ENCODE measurements around the gene LTV1. TPM values are rescaled to one million over a fixed set of nuclear protein-coding genes. Genes with fewer than 3 reads are reported as not detected.

LTV1 gene
- total RNA-seq, 1 experiment from 2014 or later, result 20.7 TPM

DNA sequence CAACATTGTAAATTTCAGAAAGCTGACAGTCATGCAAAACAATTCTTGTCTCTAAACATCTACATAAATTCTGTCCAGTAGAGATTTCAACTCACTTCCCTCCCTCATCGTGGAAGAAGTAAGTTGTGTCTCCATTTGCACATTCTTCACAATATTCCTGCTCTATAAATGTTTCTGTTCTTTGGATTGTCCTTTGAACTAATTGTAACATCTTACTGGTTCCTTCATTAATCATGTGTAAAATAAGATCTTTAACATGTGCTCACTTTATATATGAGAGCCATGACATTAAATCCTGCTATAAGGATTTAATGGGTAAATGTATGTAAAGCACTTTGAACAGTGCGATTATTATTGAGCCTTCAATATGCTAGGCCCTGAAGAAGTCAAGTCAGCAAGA is 7.0 kb upstream of the LTV1 start:
- Histone ChIP-seq H3F3A (ENCODE audit: low read length, unreplicated experiment) (no peaks in the 10 kb centered on the region), H3K36me3 (ENCODE audit: low read depth, low read length) (no peaks in the 10 kb centered on the region), H3K4me2 (ENCODE audit: low read length) (no peak overlapping the region), H3K9me3 (ENCODE audit: low read length) (no peaks in the 10 kb centered on the region), H3K4me3 (ENCODE audit: low read length) (no peak overlapping the region), H3K27me3 (ENCODE audit: low read length) (no peaks in the 10 kb centered on the region), H2AFZ (ENCODE audit: low read length) (no peak overlapping the region), H3K79me2 (ENCODE audit: low read length) (no peaks in the 10 kb centered on the region), H4K20me1 (ENCODE audit: low read length) (no peaks in the 10 kb centered on the region), H3K9ac (ENCODE audit: low read length) (no peak overlapping the region), H3K9me2 (replicated peaks; ENCODE audit: low read length) (no peaks in the 10 kb centered on the region), H3K27ac (ENCODE audit: low read length) (no peak overlapping the region), H3K4me1 (ENCODE audit: insufficient read depth, low read length) (no peaks in the 10 kb centered on the region)
- ChIA-PET CTCF (no interaction called here), POLR2A (ENCODE audit: unreplicated experiment) (no interaction called here)
- DNase-seq, result no peak
- BruUV-seq (replicated peaks), result no TSS peak
- TF ChIP-seq EZH2 (IDR thresholded peaks at IDR 0.05; ENCODE audit: low read length, unreplicated experiment) (no peak), EZH2phosphoT487 (IDR thresholded peaks at IDR 0.05; ENCODE audit: borderline replicate concordance, low read length) (no peak)
- TF ChIP-seq, protein P1, sequence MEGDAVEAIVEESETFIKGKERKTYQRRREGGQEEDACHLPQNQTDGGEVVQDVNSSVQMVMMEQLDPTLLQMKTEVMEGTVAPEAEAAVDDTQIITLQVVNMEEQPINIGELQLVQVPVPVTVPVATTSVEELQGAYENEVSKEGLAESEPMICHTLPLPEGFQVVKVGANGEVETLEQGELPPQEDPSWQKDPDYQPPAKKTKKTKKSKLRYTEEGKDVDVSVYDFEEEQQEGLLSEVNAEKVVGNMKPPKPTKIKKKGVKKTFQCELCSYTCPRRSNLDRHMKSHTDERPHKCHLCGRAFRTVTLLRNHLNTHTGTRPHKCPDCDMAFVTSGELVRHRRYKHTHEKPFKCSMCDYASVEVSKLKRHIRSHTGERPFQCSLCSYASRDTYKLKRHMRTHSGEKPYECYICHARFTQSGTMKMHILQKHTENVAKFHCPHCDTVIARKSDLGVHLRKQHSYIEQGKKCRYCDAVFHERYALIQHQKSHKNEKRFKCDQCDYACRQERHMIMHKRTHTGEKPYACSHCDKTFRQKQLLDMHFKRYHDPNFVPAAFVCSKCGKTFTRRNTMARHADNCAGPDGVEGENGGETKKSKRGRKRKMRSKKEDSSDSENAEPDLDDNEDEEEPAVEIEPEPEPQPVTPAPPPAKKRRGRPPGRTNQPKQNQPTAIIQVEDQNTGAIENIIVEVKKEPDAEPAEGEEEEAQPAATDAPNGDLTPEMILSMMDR (conservative IDR thresholded peaks at IDR 0.05; ENCODE audit: low read depth, low read length), result no peak
- no peak for ATAC-seq
- intact Hi-C loops (cut with micrococcal nuclease), result no loop called here

DNA sequence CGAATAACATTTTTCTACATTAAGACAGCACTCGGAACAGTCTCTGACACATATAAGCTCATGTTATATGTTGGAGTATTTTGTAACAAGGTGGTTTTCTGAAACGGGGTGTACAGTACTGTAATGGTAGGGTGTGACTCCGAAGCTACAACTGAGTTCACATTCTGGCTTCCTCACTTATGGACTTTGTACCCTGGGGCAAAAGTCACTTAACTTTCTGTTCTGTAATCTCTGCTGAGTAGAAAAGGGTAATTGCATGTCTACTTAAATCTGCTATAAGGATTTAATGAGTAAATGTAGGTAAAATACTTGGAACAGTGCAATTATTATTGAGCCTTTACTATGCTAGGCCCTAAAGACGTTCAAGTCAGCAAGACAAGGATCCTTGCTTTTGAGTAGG is 4.7 kb upstream of the LTV1 start:
- no peak overlapping the region for H3K9ac ChIP-seq (ENCODE audit: low read length)
- CTCF ChIA-PET, result no interaction called here
- ATAC-seq (no peak), DNase-seq (no peak)
- TF ChIP-seq, protein P1 (conservative IDR thresholded peaks at IDR 0.05; ENCODE audit: low read depth, low read length), result no peak
- no peak for TF ChIP-seq EZH2phosphoT487 (IDR thresholded peaks at IDR 0.05; ENCODE audit: borderline replicate concordance, low read length)
- no peak for TF ChIP-seq EZH2 (IDR thresholded peaks at IDR 0.05; ENCODE audit: low read length, unreplicated experiment)
- no peaks in the 10 kb centered on the region for H3K27me3 ChIP-seq (ENCODE audit: low read length)
- H3K79me2 ChIP-seq (ENCODE audit: low read length), result peaks cover 3% of the 10 kb centered on the region
- H3K9me2 ChIP-seq (replicated peaks; ENCODE audit: low read length), result no peaks in the 10 kb centered on the region
- no peak overlapping the region for H3K27ac ChIP-seq (ENCODE audit: low read length)
- H3K36me3 ChIP-seq (ENCODE audit: low read depth, low read length), result no peaks in the 10 kb centered on the region
- POLR2A ChIA-PET (ENCODE audit: unreplicated experiment), result no interaction called here
- no peaks in the 10 kb centered on the region for H3F3A ChIP-seq (ENCODE audit: low read length, unreplicated experiment)
- intact Hi-C loops (cut with micrococcal nuclease), result no loop called here
- H3K9me3 ChIP-seq (ENCODE audit: low read length), result no peaks in the 10 kb centered on the region
- H3K4me1 ChIP-seq (ENCODE audit: insufficient read depth, low read length), result 0 out of 2 replicates have a peak, but pooled peaks cover 4% of the 10 kb centered on the region
- BruUV-seq (replicated peaks), result no TSS peak
- no peaks in the 10 kb centered on the region for H4K20me1 ChIP-seq (ENCODE audit: low read length)
- no peak overlapping the region for H2AFZ ChIP-seq (ENCODE audit: low read length)
- no peak overlapping the region for H3K4me2 ChIP-seq (ENCODE audit: low read length)
- H3K4me3 ChIP-seq (ENCODE audit: low read length), result no peak overlapping the region

DNA sequence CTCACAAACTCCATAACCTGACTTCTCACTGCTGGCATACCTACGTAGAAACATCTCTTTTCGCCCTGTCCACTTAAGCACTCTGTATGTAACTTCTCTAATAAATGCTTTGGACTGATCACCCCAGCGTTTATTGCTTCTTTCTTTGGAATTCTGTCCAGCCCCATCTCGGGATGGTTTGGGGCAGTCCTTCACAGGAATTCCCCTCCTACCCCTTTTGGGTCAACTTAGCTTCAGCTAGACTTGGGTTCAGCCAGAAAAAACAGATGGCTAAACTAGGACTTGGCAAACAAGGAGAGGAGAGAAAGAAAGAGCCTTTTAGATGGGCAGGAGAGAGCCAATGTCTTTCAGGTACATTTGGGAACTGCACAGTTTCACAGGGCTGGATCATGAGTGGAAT is 3.9 kb upstream of the LTV1 start:
- Histone ChIP-seq H3K79me2 (ENCODE audit: low read length) (peaks cover 11% of the 10 kb centered on the region), H3K27me3 (ENCODE audit: low read length) (no peaks in the 10 kb centered on the region), H3K36me3 (ENCODE audit: low read depth, low read length) (no peaks in the 10 kb centered on the region), H4K20me1 (ENCODE audit: low read length) (no peaks in the 10 kb centered on the region), H3K9me3 (ENCODE audit: low read length) (no peaks in the 10 kb centered on the region), H3F3A (ENCODE audit: low read length, unreplicated experiment) (no peaks in the 10 kb centered on the region), H2AFZ (ENCODE audit: low read length) (no peak overlapping the region), H3K4me1 (ENCODE audit: insufficient read depth, low read length) (peaks cover 6% of the 10 kb centered on the region; the same call in 1 of the 2 replicates), H3K9ac (ENCODE audit: low read length) (no peak overlapping the region), H3K4me2 (ENCODE audit: low read length) (no peak overlapping the region), H3K27ac (ENCODE audit: low read length) (no peak overlapping the region), H3K4me3 (ENCODE audit: low read length) (no peak overlapping the region), H3K9me2 (replicated peaks; ENCODE audit: low read length) (no peaks in the 10 kb centered on the region)
- CTCF ChIA-PET, result no interaction called here
- POLR2A ChIA-PET (ENCODE audit: unreplicated experiment), result no interaction called here
- no TSS peak for BruUV-seq (replicated peaks)
- TF ChIP-seq, protein P1 (conservative IDR thresholded peaks at IDR 0.05; ENCODE audit: low read depth, low read length), result no peak
- TF ChIP-seq EZH2phosphoT487 (IDR thresholded peaks at IDR 0.05; ENCODE audit: borderline replicate concordance, low read length) (no peak), EZH2 (IDR thresholded peaks at IDR 0.05; ENCODE audit: low read length, unreplicated experiment) (no peak)
- no peak for ATAC-seq
- intact Hi-C loops (cut with micrococcal nuclease), result no loop called here
- DNase-seq, result no peak
